H1 (cell line): ENCODE data around the gene NYAP2. TPM values are rescaled to one million over a fixed set of nuclear protein-coding genes. Genes with fewer than 3 reads are reported as not detected.
A peak's percentile ranks its signal among the peaks of the same experiment; 100 is the strongest.

Experiments used
- CTCF ChIA-PET: fragments of 300-600 bp; sonication (Branson Sonifier 250); formaldehyde crosslinking; loops from one replicate; lab custom pipeline; 2021; ENCODE audit not compliant: partially characterized antibody; lab: Charles Lee
- POLR2A ChIA-PET: fragments of 300-600 bp; sonication (Branson Sonifier 250); formaldehyde crosslinking; loops from one replicate; lab custom pipeline; 2021; ENCODE audit warnings: inconsistent platforms; ENCODE audit not compliant: partially characterized antibody; lab: Charles Lee
- DNase-seq, 2 experiments: peaks; one replicate each; pipeline versions ENCODE4 v3.0.0 to v3.0.0-alpha.2; 2010 to 2022; ENCODE audit warnings: low spot score in 2 of 2, low read depth in 1 of 2, mixed read lengths in 1 of 2
- FAIRE-seq: peaks from 2 replicates; lab custom pipeline; 2011; peaks lifted over from hg19 to GRCh38; lab: Jason Lieb, UNC
- H2AFZ ChIP-seq: 2 replicates; pipeline ENCODE4 v1.8.1; 2012; ENCODE audit warnings: low read length, inconsistent platforms
- H2AK5ac ChIP-seq: 2 replicates; pipeline ENCODE4 v1.6.1; 2013; ENCODE audit warnings: low read depth, low read length
- H2BK120ac ChIP-seq: replicated peaks from 2 replicates; pipeline ENCODE3; 2013; ENCODE audit warnings: low read depth, low read length, inconsistent platforms
- H2BK12ac ChIP-seq: 2 replicates; pipeline ENCODE4 v1.6.1; 2013; ENCODE audit warnings: low read depth, low read length
- H2BK15ac ChIP-seq: 2 replicates; pipeline ENCODE4 v1.6.1; 2013; ENCODE audit warnings: low read length
- H2BK20ac ChIP-seq: 2 replicates; pipeline ENCODE4 v1.6.1; 2013; ENCODE audit warnings: low read length
- H2BK5ac ChIP-seq: 2 replicates; pipeline ENCODE4 v1.6.1; 2013; ENCODE audit warnings: low read depth, low read length
- H3K14ac ChIP-seq: 2 replicates; pipeline ENCODE4 v1.6.1; 2013; ENCODE audit warnings: inconsistent platforms; ENCODE audit not compliant: insufficient read length
- H3K18ac ChIP-seq: 2 replicates; pipeline ENCODE4 v1.6.1; 2013; ENCODE audit warnings: low read length; ENCODE audit errors: extremely low read depth
- H3K23ac ChIP-seq: 2 replicates; pipeline ENCODE4 v1.6.1; 2013; ENCODE audit warnings: inconsistent platforms; ENCODE audit not compliant: insufficient read length
- H3K23me2 ChIP-seq: 2 replicates; pipeline ENCODE4 v1.6.1; 2013; ENCODE audit warnings: low read depth, low read length
- H3K27ac ChIP-seq: 2 replicates; pipeline ENCODE4 v1.6.1; 2011; ENCODE audit warnings: low read depth, low read length, inconsistent platforms
- H3K27me3 ChIP-seq, 4 experiments: replicated peaks in 1 of 4; 1 replicate in 1 of 4; 2 replicates in 3 of 4; pipeline versions ENCODE4 v1.6.1 to v1.8.1; 2011 to 2013; ENCODE audit warnings: low read length in 3 of 4, mild to moderate bottlenecking in 3 of 4, inconsistent platforms in 2 of 4, mixed read lengths in 2 of 4, moderate library complexity in 1 of 4; ENCODE audit not compliant: control insufficient read depth in 3 of 4, insufficient read depth in 3 of 4; ENCODE audit errors: extremely low read depth in 1 of 4
- H3K36me3 ChIP-seq, 4 experiments: 2 replicates each; pipeline versions ENCODE4 v1.6.1 to v1.8.1; 2011 to 2013; ENCODE audit warnings: mild to moderate bottlenecking in 4 of 4, low read length in 3 of 4, moderate library complexity in 2 of 4, control low read depth in 1 of 4, inconsistent platforms in 1 of 4; ENCODE audit not compliant: insufficient read depth in 4 of 4, control insufficient read depth in 2 of 4
- H3K4ac ChIP-seq: replicated peaks from 2 replicates; pipeline ENCODE3; 2013; ENCODE audit warnings: low read length, low read depth, mixed read lengths, inconsistent platforms; ENCODE audit not compliant: insufficient read length
- H3K4me1 ChIP-seq, 4 experiments: replicated peaks in 1 of 4; 1 replicate in 1 of 4; 2 replicates in 3 of 4; pipeline versions ENCODE4 v1.6.1 to v1.8.1; 2011 to 2013; ENCODE audit warnings: low read length in 3 of 4, inconsistent platforms in 2 of 4, mixed read lengths in 1 of 4; ENCODE audit not compliant: insufficient read depth in 4 of 4, control insufficient read depth in 3 of 4
- H3K4me2 ChIP-seq, 2 experiments: 2 replicates each; pipeline versions ENCODE4 v1.6.1 to v1.8.1; 2011 to 2013; ENCODE audit warnings: low read depth in 2 of 2, low read length in 2 of 2, control low read depth in 1 of 2, inconsistent platforms in 1 of 2, mild to moderate bottlenecking in 1 of 2; ENCODE audit not compliant: insufficient read depth in 1 of 2
- H3K4me3 ChIP-seq, 4 experiments: fragments of 200-600, 300-600 bp in 1 of 4; sonication (generic), shearing (Covaris generic), sonication (Bioruptor Twin) in 1 of 4; 2 replicates each; pipeline versions ENCODE4 v1.5.1 to v1.8.1; 2011 to 2016; ENCODE audit warnings: low read length in 4 of 4, low read depth in 3 of 4, control low read depth in 2 of 4, inconsistent platforms in 2 of 4, mild to moderate bottlenecking in 2 of 4, mixed read lengths in 1 of 4, moderate library complexity in 1 of 4; ENCODE audit not compliant: insufficient read depth in 2 of 4; ENCODE audit errors: extremely low read depth in 1 of 4
- H3K56ac ChIP-seq: replicated peaks from 2 replicates; pipeline ENCODE3; 2013; ENCODE audit warnings: low read depth, mild to moderate bottlenecking, mixed read lengths, low read length, inconsistent platforms; ENCODE audit not compliant: insufficient read length
- H3K79me1 ChIP-seq: 2 replicates; pipeline ENCODE4 v1.6.1; 2013; ENCODE audit warnings: low read depth, low read length, control low read depth
- H3K79me2 ChIP-seq, 2 experiments: 2 replicates each; pipeline versions ENCODE4 v1.6.1 to v1.8.1; 2012 to 2013; ENCODE audit warnings: low read length in 2 of 2, mild to moderate bottlenecking in 2 of 2, inconsistent platforms in 1 of 2; ENCODE audit not compliant: insufficient read depth in 2 of 2, control insufficient read depth in 1 of 2
- H3K9ac ChIP-seq, 4 experiments: replicated peaks in 1 of 4; 1 replicate in 1 of 4; 2 replicates in 3 of 4; pipeline versions ENCODE4 v1.6.1 to v1.8.1; 2011 to 2013; ENCODE audit warnings: low read depth in 3 of 4, low read length in 3 of 4, control low read depth in 2 of 4, mild to moderate bottlenecking in 2 of 4, moderate library complexity in 2 of 4, inconsistent platforms in 1 of 4; ENCODE audit errors: extremely low read depth in 1 of 4
- H3K9me3 ChIP-seq, 2 experiments: 2 replicates each; pipeline versions ENCODE4 v1.6.1 to v1.8.1; 2012 to 2013; ENCODE audit warnings: mild to moderate bottlenecking in 2 of 2, moderate library complexity in 2 of 2, control low read depth in 1 of 2, inconsistent platforms in 1 of 2, low read depth in 1 of 2, low read length in 1 of 2, mixed read lengths in 1 of 2; ENCODE audit not compliant: insufficient read depth in 2 of 2
- H4K20me1 ChIP-seq, 2 experiments: replicated peaks in 1 of 2; 2 replicates each; pipeline versions ENCODE3 to v1.8.1; 2011 to 2013; ENCODE audit warnings: inconsistent platforms in 2 of 2, low read length in 2 of 2, mild to moderate bottlenecking in 1 of 2; ENCODE audit not compliant: insufficient read depth in 2 of 2, control insufficient read depth in 1 of 2
- H4K5ac ChIP-seq: 2 replicates; pipeline ENCODE4 v1.6.1; 2013; ENCODE audit warnings: low read length, low read depth, mixed read lengths, inconsistent platforms; ENCODE audit not compliant: insufficient read length
- H4K8ac ChIP-seq: 2 replicates; pipeline ENCODE4 v1.8.0; 2013; ENCODE audit warnings: mild to moderate bottlenecking, moderate library complexity, low read length, inconsistent platforms; ENCODE audit not compliant: insufficient read depth; ENCODE audit errors: extremely low read depth
- H4K91ac ChIP-seq: replicated peaks from 2 replicates; pipeline ENCODE3; 2013; ENCODE audit warnings: low read length, mixed read lengths, inconsistent platforms; ENCODE audit not compliant: insufficient read length
- RFX5 ChIP-seq: IDR thresholded peaks from 2 replicates; pipeline ENCODE4 v1.6.1; 2011; ENCODE audit warnings: low read depth, low read length, improper control_type of control experiment, borderline replicate concordance
- USF2 ChIP-seq: IDR thresholded peaks from 2 replicates; pipeline ENCODE4 v1.6.1; 2011; ENCODE audit warnings: low read length, improper control_type of control experiment
- WGBS, 2 experiments: shearing (Covaris generic) in 1 of 2; methylation state at CpG; one replicate each; pipeline versions ENCODE4 v1.1.6 to v1.1.7; 2013 to 2015; ENCODE audit warnings: low lambda C conversion rate in 2 of 2, mixed read lengths in 2 of 2, inconsistent platforms in 1 of 2, low coverage in 1 of 2, missing lambda C conversion rate in 1 of 2; ENCODE audit not compliant: insufficient replicate concordance in 2 of 2, insufficient coverage in 1 of 2, insufficient read length in 1 of 2; ENCODE audit errors: extremely low coverage in 1 of 2, missing lambda C conversion rate in 1 of 2; 5-methylcytosine and 5-hydroxymethylcytosine counted together
- polyA plus RNA-seq, 7 experiments: library from polyadenylated mRNA; depleted of rRNA in 3 of 7; stranded (reverse) in 5 of 7; unstranded in 2 of 7; fragments of >200 nt in 5 of 7; fragments of 200-250 nt in 2 of 7; gene quantifications; 1 replicate in 5 of 7; 2 replicates in 1 of 7; 4 replicates in 1 of 7; pipeline versions ENCODE4 v1.2.1 to v1.2.3, GENCODE V29; 2011 to 2013; ENCODE audit warnings: missing spikeins in 2 of 7, mixed read lengths in 2 of 7
- total RNA-seq: library from RNA; stranded (reverse); fragmentation: NEBNext Ultra II Directional; extraction: Animal tissue kit (Norgen Biotek cat#: 25700); gene quantifications from 2 replicates; pipeline ENCODE4 v1.2.1, GENCODE V29; 2021

Gene NYAP2
- total and polyA plus RNA-seq, 2 of the 8 experiments (the other 6 are each of a cell fraction or from before 2014, with no cell fraction given): not detected

GRCh38 chr2:225429717-225430116 lies 30.2 kb downstream of the NYAP2 start:
- H3K79me2 ChIP-seq: no peaks in the 10 kb centered on the region
- no peaks in the 10 kb centered on the region for H3K27me3 ChIP-seq
- no peak overlapping the region for H4K91ac ChIP-seq
- H3K79me1 ChIP-seq: no peaks in the 10 kb centered on the region
- H2BK20ac ChIP-seq: no peak overlapping the region
- no peak overlapping the region for H3K9ac ChIP-seq
- no peaks in the 10 kb centered on the region for H3K23me2 ChIP-seq
- no peak overlapping the region for H3K18ac ChIP-seq
- DNase-seq: no peak
- H4K20me1 ChIP-seq: no peaks in the 10 kb centered on the region
- H3K4me2 ChIP-seq: no peak overlapping the region; a peak in 2 of 4 replicates
- H2BK5ac ChIP-seq: no peak overlapping the region
- FAIRE-seq: no peak
- no peak overlapping the region for H3K4ac ChIP-seq
- peak overlapping the region; percentile 81 for H2AFZ ChIP-seq
- H4K8ac ChIP-seq: no peak overlapping the region
- POLR2A ChIA-PET: no interaction called here
- TF ChIP-seq USF2 (peak; percentile 65), RFX5 (no peak)
- TF ChIP-seq, all 59 proteins: peak for 1
- 89% methylated on average over 4 of the region's 4 CpGs; no CpG with 5 or more reads in 1 of the 2 experiments for WGBS, 2 experiments
- no peak overlapping the region for H3K4me3 ChIP-seq
- H3K23ac ChIP-seq: no peak overlapping the region
- H2BK15ac ChIP-seq: no peak overlapping the region
- no peak overlapping the region for H2AK5ac ChIP-seq
- peaks cover 0 to 9% (median 1%) of the 10 kb centered on the region in 4 experiments; a peak in 5 of 7 replicates for H3K4me1 ChIP-seq
- H3K14ac ChIP-seq: no peak overlapping the region
- H2BK12ac ChIP-seq: no peak overlapping the region
- CTCF ChIA-PET: interaction anchor here (0.7 to 2.1 kb wide), 3 partner anchors 9 to 54 kb away, joined by 3 to 5 read pairs (median 3); no protein-coding TSS in a partner anchor
- no peak overlapping the region for H4K5ac ChIP-seq
- H2BK120ac ChIP-seq: no peak overlapping the region
- H3K9me3 ChIP-seq: no peaks in the 10 kb centered on the region
- H3K36me3 ChIP-seq: no peaks in the 10 kb centered on the region
- H3K27ac ChIP-seq: no peak overlapping the region
- no peak overlapping the region for H3K56ac ChIP-seq
